ENCODE results near the gene KRTAP4-8.
"Not testable (repeated sequence)": the region's sequence is repeated elsewhere in the genome, so short reads cannot be mapped to it uniquely, and the experiment has no call there.

The KRTAP4-8 gene

GRCh38 chr17:41063449-41063848 lies 34.5 kb downstream of the KRTAP4-8 start:
- no peak for DNase-seq

- no peak for DNase-seq
Observed at GRCh38 chr17:41061964-41062363, 36.0 kb downstream of the KRTAP4-8 start.

- no peak for DNase-seq
Observed at GRCh38 chr17:41060052-41060604, 37.8 kb downstream of the KRTAP4-8 start, which contains the start of gene KRTAP2-3. KRTAP2-3 (minus strand) TSS chr17:41060114; CDS start chr17:41060050, 64 bp downstream.

GRCh38 chr17:41059276-41060051 lies 38.5 kb downstream of the KRTAP4-8 start:
- peak; percentile 23 for DNase-seq

- no peak for DNase-seq
Observed at GRCh38 chr17:41058741-41059140, 39.2 kb downstream of the KRTAP4-8 start.

- no peak for DNase-seq
Observed at GRCh38 chr17:41057547-41057946, 40.4 kb downstream of the KRTAP4-8 start.

GRCh38 chr17:41055130-41055529 lies 42.8 kb downstream of the KRTAP4-8 start, which contains the start of gene KRTAP2-2:
KRTAP2-2 (minus strand) TSS chr17:41055230; CDS start chr17:41055211, 19 bp downstream.
- not testable (repeated sequence) for DNase-seq

- DNase-seq, result not testable (repeated sequence)
Observed at GRCh38 chr17:41054556-41054955, 43.4 kb downstream of the KRTAP4-8 start.

- no peak for DNase-seq
Observed at GRCh38 chr17:41054025-41054424, 43.9 kb downstream of the KRTAP4-8 start.

- no peak for DNase-seq
Observed at GRCh38 chr17:41052566-41052965, 45.4 kb downstream of the KRTAP4-8 start.

- DNase-seq, result peak; percentile 8
Observed at GRCh38 chr17:41049110-41049509, 48.8 kb downstream of the KRTAP4-8 start.

GRCh38 chr17:41048441-41048840 lies 49.5 kb downstream of the KRTAP4-8 start:
- DNase-seq, result no peak
